Astrocyte of the spinal cord (primary cell): ENCODE results near the gene MAPRE2.

Source experiments
- DNase-seq: peaks from one replicate; pipeline ENCODE4 v3.0.0; 2011; ENCODE audit warnings: low read depth, low spot score
- H3K4me3 ChIP-seq: 2 replicates; pipeline ENCODE4 v1.5.1; 2011; ENCODE audit warnings: low read depth, mild to moderate bottlenecking, low read length, moderate library complexity
- CTCF ChIP-seq: IDR thresholded peaks from 2 replicates; pipeline ENCODE4 v1.5.1; 2012; ENCODE audit warnings: low read depth, mild to moderate bottlenecking, low read length, inconsistent platforms
- in situ Hi-C: cut with HindIII; loops from 2 replicates; pipeline ENCODE4 v1.10.0; 2017; ENCODE audit warnings: low sequenced_read_pairs

The MAPRE2 gene

DNA sequence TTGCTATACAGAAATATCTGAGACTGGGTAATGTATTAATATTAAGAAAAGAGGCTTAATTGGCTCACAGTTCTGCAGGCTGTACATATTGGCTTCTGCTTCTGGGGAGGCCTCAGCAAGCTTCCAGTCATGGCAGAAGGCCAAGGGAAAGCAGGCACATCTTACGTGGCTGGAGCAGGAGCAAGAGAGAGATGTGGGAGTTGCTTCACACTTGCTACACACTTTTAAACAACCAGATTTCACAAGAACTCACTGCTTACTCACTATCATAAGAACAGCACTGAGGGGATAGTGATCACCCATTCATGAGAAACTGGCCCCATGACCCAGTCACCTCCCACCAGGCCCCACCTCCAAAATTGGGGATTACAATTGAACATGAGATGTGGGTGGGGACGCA, 50.6 kb downstream of the MAPRE2 start:
- TF ChIP-seq CTCF = no peak
- DNase-seq = no peak
- in situ Hi-C loops = no loop called here
- H3K4me3 ChIP-seq = no peak overlapping the region

- H3K4me3 ChIP-seq = no peak overlapping the region
- no peak for TF ChIP-seq CTCF
- peak; percentile 38 for DNase-seq
- in situ Hi-C loops = no loop called here
Observed at GRCh38 chr18:35095983-35096676, 54.9 kb downstream of the MAPRE2 start.

GRCh38 chr18:35096677-35097011, 55.4 kb downstream of the MAPRE2 start:
- in situ Hi-C loops = no loop called here
- no peak overlapping the region for H3K4me3 ChIP-seq
- TF ChIP-seq CTCF = no peak
- no peak for DNase-seq

- H3K4me3 ChIP-seq = no peak overlapping the region
- no peak for TF ChIP-seq CTCF
- no peak for DNase-seq
- in situ Hi-C loops = no loop called here
Observed at GRCh38 chr18:35097195-35097594, 56.0 kb downstream of the MAPRE2 start.

DNA sequence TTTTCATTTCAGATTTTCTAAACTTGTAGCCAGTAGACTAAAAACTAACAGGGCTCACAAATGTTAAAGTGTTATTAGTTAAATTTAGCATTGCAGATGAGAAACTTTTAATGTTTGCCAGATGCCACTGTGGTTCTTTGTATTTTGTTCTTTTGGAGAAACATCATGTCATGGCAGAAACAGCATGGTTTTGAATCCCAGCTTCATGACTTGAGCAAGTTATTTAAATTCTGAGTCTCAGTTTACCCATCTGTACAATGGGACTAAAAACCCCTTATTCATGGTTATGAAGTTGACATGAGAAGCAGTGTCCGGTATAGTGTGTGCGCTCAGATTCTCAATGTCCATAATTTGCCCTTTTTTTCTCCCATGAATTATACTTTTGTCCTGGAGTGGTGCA, 56.5 kb downstream of the MAPRE2 start:
- TF ChIP-seq CTCF = no peak
- no peak for DNase-seq
- in situ Hi-C loops = no loop called here
- no peak overlapping the region for H3K4me3 ChIP-seq

- no peak for DNase-seq
- TF ChIP-seq CTCF = no peak
- in situ Hi-C loops = no loop called here
- no peak overlapping the region for H3K4me3 ChIP-seq
Observed at GRCh38 chr18:35099911-35100310, 58.7 kb downstream of the MAPRE2 start.
